ENCODE measurements around the gene SARDH.

Gene SARDH

GRCh38 chr9:133643978-133644760, 94.0 kb downstream of the SARDH start:
- no peak for DNase-seq (ENCODE audit: low spot score)

- no peak for DNase-seq (ENCODE audit: low spot score)
These were observed 94.8 kb downstream of the SARDH start for GRCh38 chr9:133643362-133643755.

GRCh38 chr9:133642708-133643361, 95.3 kb downstream of the SARDH start:
- no peak for DNase-seq (ENCODE audit: low spot score)

- no peak for DNase-seq (ENCODE audit: low spot score)
These were observed 96.1 kb downstream of the SARDH start for GRCh38 chr9:133641861-133642595.

GRCh38 chr9:133641396-133641655, 96.8 kb downstream of the SARDH start:
- no peak for DNase-seq (ENCODE audit: low spot score)

GRCh38 chr9:133640580-133641395, 97.4 kb downstream of the SARDH start:
- no peak for DNase-seq (ENCODE audit: low spot score)

- DNase-seq (ENCODE audit: low spot score), result no peak
These were observed 98.0 kb downstream of the SARDH start for GRCh38 chr9:133640160-133640559.

- no peak for DNase-seq (ENCODE audit: low spot score)
These were observed 98.5 kb downstream of the SARDH start for GRCh38 chr9:133639613-133640012.

- DNase-seq (ENCODE audit: low spot score), result no peak
These were observed 99.4 kb downstream of the SARDH start for GRCh38 chr9:133638711-133639110.

GRCh38 chr9:133638076-133638475, 100.1 kb downstream of the SARDH start:
- DNase-seq (ENCODE audit: low spot score), result no peak

GRCh38 chr9:133637451-133638055, 100.6 kb downstream of the SARDH start:
- DNase-seq (ENCODE audit: low spot score), result no peak

- DNase-seq (ENCODE audit: low spot score), result no peak
These were observed 101.2 kb downstream of the SARDH start for GRCh38 chr9:133636902-133637301.

- no peak for DNase-seq (ENCODE audit: low spot score)
These were observed 102.3 kb downstream of the SARDH start, which contains the start of gene DBH for GRCh38 chr9:133635533-133636531. TSS of gene DBH (plus strand) at chr9:133636363. CDS start at chr9:133636372, 9 bp downstream.

GRCh38 chr9:133635098-133635497, 103.1 kb downstream of the SARDH start:
- DNase-seq (ENCODE audit: low spot score), result no peak

- DNase-seq (ENCODE audit: low spot score), result no peak
These were observed 104.0 kb downstream of the SARDH start for GRCh38 chr9:133634081-133634691.

- DNase-seq (ENCODE audit: low spot score), result no peak
These were observed 104.5 kb downstream of the SARDH start for GRCh38 chr9:133633681-133634080.

- DNase-seq (ENCODE audit: low spot score), result no peak
These were observed 105.1 kb downstream of the SARDH start for GRCh38 chr9:133632806-133633680.

- DNase-seq (ENCODE audit: low spot score), result no peak
These were observed 107.0 kb downstream of the SARDH start for GRCh38 chr9:133631111-133631510.

All from COLO829 (cell line).